MM.1S (cell line): ENCODE measurements around the gene FARSB.

Experiments
- CTCF ChIP-seq: fragments of 300-600 bp; sonication (generic); IDR thresholded peaks from 2 replicates; pipeline ENCODE4 v1.5.1; 2016; ENCODE audit warnings: antibody characterized with exemption, low read length, mixed read lengths
- EZH2phosphoT487 ChIP-seq: fragments of 300-600 bp; sonication (generic); IDR thresholded peaks from 2 replicates; pipeline ENCODE4 v1.6.1; 2018; ENCODE audit warnings: antibody characterized with exemption, low read length

- TF ChIP-seq CTCF: no peak
- TF ChIP-seq EZH2phosphoT487: no peak
These were observed 117.4 kb downstream of the FARSB start for GRCh38 chr2:222538535-222538934.
